GM21717 (cell line): ENCODE results near the gene RMI1.
"Not testable (repeated sequence)": the region's sequence is repeated elsewhere in the genome, so short reads cannot be mapped to it uniquely, and the experiment has no call there.

Source experiments
- ATAC-seq: cut with Tn5 transposase; IDR thresholded peaks from one replicate; pipeline ENCODE4 v1.9.1; 2021; ENCODE audit warnings: mild to moderate bottlenecking, moderate library complexity; ENCODE audit not compliant: unreplicated experiment

The RMI1 gene

DNA sequence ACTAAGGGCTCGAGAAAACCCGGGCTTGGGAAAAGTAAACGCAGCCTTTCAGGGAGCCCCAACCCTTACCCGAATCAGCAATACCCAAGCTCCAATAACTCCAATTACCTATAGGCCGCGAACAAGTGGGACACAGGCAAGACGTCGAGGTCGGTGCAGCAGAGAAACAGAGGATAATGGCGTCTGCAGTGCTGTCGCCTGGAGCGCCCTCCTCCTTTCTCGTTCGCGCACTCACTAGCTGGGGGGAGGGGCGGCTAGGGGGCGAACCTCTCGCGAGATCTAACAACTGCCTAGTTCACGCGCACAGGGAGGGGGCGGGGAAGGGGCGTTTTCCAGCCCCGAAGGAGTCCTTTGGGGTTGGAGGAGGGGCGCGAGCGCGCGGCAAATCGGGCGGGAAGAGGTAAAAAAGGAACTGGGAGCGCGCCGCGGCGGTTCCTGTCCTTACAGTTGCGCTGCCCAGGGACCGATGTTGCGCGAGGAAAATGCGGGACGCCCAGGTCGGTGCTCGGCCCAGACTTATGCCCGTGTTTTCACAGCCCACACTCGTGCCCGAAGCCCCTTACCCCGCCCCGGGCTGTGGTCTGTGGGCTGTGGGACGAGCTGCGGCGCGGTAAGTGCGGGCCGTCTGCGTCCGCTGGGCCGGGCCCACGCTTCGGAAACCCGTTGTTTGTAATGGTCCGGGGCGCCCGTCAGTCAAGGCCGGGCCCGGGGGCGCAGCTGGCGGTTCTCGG, at the start of gene RMI1:
Gene RMI1 (plus strand): TSS at position 411 of the 731 bp plus-strand sequence. CDS start 20,182 bp downstream, outside the sequence.
- ATAC-seq = peak; percentile 70

DNA sequence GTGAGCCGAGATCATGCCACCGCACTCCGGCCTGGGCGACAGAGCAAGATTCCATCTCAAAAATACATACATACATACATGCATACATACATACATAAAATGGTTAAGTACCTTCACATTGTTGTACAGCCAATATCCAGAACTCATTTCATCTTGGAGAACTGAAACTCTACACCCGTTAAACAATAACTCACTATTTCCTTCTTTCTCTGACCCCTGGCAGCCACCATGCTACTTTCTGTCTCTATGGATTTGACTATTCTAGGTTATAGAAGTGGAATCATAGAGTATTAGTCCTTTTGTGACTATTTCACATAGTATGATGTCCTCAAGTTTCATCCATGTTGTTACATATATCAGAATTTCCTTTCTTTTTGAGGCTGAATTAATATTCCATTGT, 49.7 kb upstream of the RMI1 start:
- ATAC-seq = no peak

DNA sequence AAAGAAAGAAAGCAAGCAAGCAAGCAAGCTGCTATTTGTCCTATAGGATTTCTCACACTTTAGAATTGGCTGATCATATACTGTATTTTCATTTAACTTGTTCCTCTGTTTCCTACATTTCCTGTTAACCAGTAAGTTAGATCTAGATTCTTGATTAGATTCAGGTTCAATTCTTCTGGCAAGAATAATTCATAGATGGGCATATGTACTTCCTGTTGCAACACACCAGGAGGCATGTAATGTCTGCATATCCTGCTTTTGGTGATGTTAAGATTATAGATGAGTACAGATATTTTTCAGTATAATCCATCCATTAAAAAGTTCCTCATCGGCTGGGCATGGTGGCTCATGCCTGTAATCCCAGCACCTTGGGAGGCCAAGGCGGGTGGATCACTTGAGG, 48.6 kb upstream of the RMI1 start:
- no peak for ATAC-seq

DNA sequence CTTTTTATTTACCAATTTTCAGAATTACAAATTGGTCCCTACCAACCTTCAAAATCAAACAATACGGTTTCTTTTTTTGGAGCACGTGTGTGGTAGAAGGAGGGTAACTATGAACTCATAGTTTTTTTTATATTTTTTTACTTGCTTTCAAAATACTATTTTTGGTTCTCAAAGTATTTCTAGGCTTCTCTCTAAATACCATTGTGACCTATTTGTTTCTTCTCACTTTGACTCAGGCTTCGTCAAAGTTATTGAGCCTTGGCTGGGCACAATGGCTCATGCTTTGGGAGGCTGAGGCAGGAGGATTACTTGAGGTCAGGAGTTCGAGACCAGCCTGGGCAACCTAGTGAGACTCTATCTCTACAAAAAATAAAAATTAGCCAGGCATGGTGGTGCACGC, 47.8 kb upstream of the RMI1 start:
- no peak for ATAC-seq

DNA sequence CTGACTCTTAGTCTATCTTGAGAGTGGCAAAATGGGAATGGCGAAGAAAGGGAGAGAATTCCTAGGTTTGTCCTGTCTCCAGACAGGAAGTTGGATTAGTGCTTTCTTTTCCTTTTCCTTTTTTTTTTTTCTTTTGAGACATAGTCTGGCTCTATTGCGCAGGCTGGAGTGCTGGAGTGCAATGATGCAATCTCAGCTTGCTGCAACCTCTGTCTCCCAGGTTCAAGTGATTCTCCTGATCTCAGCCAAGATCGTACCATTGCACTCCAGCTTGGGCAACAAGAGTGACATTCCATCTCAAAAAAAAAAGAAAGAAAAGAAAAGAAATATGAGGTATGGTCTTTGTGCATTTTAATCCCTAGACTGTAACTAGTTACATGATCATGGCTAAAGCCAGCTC, 46.8 kb upstream of the RMI1 start:
- no peak for ATAC-seq

DNA sequence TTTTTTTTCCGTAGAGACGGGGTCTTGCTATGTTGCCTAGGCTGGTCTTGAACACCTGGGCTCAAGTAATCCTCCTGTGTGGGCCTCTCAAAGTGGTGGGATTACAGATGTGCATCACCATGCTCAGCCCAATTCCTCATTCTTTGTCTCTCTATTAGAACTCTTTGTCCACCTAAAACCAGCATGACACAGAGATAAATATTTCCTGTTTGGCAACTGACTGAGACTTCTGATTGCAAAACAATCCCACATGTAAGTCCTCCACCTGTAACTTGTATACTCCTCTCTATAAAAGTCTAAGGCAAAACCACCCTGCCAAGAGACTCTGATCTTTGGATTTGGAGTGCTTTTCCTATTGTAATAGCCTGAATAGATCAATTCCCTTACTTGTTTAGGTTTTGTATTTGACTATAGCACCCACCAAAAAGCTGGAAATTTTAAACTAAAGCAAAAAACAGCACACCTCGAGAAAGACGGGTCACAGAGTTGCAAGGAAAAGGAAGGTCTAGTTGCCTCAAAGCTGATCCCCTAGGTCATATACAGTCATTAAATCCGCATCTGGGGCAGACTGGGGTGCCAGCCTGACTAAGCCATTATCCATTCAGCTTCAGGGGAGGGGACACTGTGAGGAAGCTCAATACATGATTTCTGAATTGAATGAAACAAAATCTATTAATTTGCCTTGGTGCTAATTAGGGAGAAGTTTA, 45.9 kb upstream of the RMI1 start:
- no peak for ATAC-seq

DNA sequence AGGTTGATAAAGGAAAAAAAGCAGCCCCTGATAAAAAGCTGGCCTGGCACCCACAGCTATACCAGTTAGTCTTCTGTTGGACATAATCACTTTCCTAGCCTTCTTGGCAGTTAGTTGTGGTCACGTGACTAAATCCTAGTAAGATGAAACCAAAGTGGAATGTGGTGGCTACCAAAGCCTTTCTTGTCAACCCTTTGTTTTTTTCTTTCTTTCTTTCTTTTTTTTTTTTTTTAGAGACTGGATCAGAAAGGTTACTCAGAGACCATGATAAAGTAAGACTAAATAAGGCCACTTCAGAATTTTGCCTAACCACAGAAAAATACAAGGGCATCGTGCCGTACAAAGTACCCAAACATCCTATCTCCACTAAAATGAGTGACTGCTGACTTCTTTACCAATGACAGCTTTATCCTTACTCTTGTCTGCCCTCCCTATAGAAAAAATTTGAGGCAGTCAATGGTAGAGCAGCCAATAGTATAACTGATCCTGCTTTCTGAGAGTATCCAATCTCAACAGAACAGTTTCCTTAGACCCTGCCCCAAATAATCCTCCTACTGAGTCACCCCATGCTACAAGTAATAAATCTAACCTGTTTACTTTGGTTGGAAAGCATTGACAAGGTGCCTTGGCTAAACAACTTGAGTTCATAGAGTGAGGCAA, 45.2 kb upstream of the RMI1 start:
- no peak for ATAC-seq

DNA sequence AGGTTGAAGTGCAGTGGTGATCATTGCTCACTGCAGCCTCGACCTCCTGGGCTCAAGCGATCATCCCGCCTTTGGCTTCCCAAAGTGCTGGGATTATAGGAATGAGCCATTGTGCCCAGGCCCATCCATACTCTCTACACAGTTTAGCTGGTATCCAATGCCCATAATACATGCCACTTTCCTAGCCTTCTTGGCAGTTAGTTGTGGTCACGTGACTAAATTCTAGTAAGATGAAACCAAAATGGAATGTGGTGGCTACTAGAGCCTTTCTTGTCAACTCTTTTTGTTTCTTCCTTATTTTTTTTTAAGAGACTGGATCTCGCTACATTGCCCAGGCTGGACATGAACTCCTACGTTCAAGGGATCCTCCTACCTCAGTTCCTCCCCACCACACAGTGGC, 44.1 kb upstream of the RMI1 start:
- ATAC-seq = no peak

DNA sequence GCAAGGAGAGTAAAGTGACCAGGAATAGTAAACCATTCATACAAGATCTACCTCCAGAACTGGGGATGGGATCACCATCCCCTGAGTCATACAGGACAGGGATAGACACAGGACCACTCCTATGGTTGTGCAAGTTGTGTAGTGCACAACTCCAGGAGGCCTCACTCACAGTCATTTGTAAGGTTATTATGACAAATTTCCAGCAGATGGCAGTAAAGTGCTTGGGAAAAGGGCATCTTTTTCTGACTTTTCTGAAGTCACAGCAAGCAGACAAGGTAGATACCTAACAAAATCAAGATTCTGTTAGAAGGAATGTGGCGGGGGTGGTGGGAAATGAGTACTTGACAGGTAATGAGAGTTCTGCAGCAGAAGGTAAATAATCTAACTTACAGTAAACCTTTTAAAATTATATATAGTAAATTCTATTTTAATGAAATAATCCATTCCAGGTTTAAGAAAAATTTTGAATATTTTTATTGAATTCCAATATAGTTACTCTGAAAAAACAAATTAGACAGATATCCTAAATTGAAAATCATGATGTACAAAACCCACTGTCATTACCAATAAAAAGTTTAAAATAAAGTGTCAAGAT, 42.6 kb upstream of the RMI1 start:
- no peak for ATAC-seq

DNA sequence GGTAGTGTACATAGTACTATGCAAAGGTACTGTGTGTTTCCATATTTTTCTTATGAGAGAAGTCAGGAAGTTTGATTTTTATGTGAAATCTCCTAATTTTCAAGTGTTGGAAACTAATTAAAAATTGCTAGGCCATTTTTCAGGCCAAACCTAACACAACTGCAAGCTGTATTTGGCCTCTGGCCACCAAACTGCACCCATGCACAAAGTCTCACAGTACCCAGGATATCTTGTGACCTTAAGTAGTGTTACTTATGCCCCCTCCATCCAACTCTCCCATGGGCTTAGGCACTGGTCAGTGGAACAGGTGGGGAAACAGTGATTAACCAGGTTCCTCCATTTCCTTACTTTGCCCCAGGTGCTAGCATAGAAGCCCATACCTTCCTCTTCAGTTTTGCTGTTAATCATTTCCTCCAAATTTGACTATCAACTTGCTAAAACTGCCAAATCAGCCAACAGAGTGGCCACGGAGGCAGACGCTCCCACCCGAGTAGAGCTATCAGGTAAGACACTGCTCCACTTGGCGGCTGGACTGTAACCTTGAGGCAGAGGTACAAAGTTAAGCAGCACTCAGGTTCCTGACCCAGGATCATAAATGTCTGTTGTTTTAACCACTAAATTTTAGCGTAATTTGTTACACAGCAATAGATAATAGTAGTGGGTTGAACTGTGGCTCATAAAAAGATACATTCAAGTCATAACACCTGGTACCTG, 39.9 kb upstream of the RMI1 start:
- no peak for ATAC-seq

DNA sequence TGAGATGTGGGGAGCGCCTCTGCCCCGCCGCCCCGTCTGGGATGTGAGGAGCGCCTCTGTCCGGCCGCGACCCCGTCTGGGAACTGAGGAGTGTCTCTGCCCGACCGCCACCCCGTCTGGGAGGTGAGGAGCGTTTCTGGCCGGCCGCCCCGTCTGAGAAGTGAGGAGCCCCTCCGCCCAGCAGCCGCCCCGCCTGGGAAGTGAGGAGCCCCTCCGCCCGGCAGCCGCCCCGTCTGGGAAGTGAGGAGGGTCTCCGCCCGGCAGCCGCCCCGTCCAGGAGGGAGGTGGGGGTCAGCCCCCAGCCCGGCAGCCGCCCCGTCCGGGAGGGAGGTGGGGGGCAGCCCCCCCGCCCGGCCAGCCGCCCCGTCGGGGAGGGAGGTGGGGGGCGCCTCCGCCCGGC, 32.5 kb upstream of the RMI1 start:
- not testable (repeated sequence) for ATAC-seq

DNA sequence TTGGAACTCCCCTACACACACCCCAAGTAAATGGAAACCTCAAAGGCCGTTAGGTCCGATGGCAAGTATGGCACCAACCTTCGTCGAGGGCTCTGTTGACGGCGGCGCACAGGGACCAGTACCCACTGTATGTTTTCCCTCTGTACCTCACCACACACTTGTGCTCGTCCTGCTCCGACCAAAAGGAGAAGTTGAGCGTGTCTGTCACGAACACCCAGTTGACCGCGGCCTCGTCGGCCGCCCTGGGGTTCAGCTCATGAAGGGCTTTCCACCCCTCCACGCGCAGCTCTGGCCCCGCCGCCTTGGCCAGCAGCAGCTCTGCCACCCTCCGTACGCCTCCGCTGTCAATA, 24.5 kb upstream of the RMI1 start:
- ATAC-seq = peak; percentile 59

DNA sequence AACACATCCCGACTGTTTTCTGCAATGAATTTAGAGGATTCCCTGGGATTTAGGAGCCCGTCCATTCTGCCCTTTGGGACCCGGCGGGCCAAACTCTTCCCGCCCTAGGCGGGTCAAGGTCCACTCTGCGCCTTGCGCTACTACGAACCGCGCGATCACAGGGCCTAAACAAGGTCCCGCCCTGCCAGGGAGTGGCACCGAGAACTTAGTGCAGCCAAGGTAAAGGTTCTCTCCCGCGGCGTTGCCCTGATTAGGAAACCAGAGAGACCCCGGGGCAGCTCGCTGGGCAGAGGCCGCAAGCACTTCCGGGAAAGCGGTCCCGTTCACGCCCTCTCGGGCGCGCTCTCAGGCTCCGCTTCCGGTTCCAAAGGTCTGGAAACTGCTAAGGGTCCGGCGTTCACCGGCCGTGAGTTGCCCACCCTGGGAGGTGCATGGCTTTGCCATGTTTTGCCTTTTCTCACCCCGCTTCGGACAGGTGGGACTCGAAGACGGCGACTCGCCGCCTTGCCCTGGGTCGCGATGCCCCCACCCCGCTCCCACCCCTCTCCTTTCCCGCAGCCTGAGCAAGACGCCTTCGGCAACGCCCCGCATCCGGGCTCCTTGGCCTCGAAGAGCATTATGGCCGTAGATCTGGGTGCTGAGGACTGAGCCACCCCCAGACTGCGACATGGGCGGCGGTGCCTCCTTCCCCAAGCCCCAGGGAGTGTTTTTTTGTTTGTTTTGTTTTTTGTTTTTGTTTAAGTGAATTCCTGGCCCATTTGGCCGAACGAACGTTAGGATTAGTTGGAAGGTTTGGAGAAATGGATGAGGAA, 24.0 kb upstream of the RMI1 start:
- ATAC-seq = peak; percentile 85

DNA sequence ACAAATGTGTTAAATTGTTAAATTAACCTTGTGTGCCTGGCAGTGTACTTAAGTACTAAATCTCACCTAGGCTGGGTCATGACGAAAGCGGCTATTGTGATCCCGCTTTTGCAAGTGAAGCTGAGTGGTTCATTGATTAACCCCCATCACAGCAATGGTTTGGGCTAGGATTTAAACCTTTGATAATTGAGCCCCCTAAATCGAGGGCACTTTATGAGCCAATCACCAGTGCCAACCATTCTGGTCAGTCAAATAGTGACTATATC, 23.4 kb upstream of the RMI1 start:
- no peak for ATAC-seq

DNA sequence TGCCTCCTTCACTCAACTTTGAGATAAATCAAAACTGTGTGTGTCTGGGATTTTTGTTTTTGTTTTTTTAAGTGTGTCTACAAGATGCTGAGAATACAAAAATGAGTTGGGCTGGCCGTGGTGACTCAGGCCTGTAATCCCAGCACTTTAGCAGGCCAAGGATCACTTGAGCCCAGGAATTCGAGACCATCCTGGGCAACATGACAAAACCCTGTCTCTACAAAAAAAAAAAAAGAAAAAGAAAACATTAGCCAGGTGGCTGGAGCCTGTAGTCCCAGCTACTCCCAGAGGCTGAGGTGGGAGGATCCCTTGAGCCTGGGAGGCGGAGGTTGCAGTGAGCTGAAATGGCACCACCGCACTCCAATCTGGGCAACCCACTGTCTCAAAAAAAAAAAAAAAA, 21.5 kb upstream of the RMI1 start:
- no peak for ATAC-seq

DNA sequence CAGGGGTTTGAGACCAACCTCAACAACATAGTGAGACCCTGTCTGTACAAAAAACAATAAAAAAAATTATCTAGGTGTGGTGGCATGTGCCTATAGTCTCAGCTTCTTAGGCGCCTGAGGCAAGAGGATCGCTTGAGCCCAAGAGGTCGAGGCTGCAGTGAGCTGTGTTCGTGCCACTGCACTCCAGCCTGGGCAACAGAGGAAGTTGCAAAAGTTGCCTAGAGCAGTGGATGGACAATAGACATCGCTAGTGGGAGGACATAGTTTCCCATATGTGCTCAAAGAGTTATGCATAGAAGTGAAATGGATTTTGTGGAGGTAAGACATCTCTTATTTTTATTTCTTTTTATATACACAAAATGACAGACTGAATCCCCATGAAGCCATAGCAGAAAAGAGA, 19.6 kb upstream of the RMI1 start:
- no peak for ATAC-seq

DNA sequence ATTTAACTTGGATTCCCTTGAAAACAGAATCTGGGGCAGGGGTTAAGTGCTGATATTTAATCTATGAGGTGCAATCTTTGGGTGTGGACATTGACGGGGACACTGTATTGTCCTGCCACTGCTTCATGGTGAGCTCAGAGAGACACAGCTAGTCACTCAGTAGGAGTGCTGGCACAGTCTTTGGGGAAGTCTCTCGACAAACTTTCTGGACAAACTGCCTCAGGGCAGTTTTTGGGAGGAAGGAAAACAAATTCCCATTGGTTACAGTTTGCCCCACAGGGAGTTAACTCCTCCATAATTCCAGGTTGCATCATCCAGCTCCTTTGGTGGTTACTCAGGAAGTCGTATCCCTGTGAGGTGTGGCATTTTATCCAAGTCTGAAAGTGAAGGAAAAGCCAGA, 18.4 kb upstream of the RMI1 start:
- no peak for ATAC-seq

DNA sequence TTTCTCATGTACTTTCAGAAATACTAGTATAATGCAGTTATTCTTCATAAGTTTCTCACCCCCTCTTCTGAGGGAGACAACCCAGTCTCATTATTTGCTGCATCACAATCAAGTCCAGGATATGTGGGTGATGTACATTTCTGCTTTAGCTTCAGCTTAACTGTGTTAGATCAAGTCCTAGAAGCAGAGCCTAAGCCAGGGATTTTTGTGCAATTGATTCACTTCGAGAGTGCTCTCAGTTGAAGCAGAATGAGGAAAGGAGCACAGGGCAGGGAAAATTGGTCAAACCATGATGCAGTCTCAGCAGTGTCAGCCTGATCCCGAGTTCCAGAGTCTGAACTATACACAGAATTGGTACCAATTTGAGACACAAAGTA, 15.6 kb upstream of the RMI1 start:
- no peak for ATAC-seq

DNA sequence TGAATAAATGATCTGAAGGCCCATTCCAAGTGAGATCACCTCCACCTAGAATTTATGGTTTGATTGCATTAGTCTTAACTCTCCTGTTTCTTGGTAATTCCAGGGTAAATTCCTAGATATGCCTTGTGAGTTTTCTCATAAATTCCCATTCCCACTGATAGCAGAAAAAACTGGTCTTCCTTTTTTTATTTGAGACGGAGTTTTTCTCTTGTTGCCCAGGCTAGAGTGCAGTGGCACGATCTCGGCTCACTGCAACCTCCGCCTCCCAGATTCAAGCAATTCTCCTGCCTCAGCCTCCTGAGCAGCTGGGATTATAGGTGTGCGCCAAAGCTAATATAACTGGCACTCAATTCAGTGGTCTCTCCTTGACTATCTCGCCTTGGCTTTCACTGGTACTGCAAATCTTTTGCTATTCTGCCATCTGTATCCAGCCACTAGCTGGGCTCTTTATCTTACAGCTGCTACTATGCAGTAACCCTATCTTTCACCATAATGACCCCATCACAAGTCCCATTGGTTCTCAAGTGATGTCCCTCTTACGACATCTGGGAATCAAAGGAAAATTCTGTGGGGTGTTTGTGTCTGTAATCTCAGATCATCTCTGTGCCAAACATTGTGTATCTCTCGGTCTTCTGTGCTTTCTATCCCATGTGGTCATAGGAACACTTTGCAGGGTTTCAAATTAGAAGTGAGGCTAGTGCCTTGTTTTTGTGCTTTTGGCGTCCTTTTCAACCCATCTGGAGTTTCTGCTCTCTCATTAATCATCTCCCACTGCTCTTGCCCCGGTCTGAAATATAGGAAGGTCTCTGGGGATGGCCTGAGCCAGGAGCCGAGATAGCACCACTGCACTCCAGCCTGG, 15.0 kb upstream of the RMI1 start:
- no peak for ATAC-seq

DNA sequence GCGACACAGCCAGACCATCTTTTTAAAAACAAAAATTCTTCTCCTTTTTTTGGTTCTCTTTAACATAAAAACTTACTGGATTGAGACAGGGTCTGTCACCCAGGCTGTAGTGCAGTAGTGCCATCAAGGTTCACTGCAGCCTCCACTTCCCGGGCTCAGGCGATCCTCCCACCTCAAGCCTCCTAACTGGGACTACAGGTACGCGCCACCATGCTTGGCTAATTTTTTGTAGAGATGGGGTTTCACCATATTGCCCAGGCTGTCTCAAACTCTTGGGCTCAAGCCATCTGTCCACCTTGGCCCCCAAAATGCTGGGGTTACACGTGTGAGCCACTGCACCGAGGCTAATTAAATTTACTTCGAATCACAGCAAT, 14.4 kb upstream of the RMI1 start:
- no peak for ATAC-seq
